ENCODE data around the gene ZNF837. TPM values are rescaled to one million over a fixed set of nuclear protein-coding genes. Genes with fewer than 3 reads are reported as not detected.

ZNF837 gene
- total RNA-seq, 6 experiments from 2014 or later = 0.63 to 1.3 (median 0.75) TPM

DNA sequence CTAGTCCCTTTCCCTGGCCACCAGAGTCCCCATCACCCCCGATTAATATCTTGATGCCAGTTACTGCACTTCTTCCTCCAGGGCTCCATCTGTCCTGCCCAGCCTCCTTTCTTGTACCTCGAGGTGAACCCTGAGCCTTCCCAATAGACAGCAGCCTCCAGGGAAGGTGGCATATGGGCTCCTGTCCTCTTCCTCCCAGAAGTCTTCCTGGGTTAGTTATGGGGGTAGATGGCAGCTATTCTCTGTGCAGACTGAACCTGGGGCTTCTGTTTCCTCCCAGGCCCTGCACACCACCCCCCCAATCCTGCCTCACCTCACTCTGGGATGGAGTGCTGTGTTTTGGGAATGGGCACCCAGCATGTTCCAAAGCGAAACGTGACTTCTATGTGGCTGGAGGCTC lies 17.3 kb upstream of the ZNF837 start:
- Mint-ChIP-seq H3K27ac (no peak overlapping the region; the same call in 1 of the 2 replicates), H3K4me1 (ENCODE audit: low read depth) (peaks cover 22% of the 10 kb centered on the region), H3K27me3 (ENCODE audit: insufficient read depth) (peaks cover 4% of the 10 kb centered on the region; the same call in 1 of the 2 replicates), H3K36me3 (ENCODE audit: low read depth) (peaks cover 22% of the 10 kb centered on the region), H3K9me3 (no peaks in the 10 kb centered on the region), H3K4me3 (no peak overlapping the region)
- no peak for TF ChIP-seq CTCF (IDR thresholded peaks at IDR 0.05)
- no peak for DNase-seq

DNA sequence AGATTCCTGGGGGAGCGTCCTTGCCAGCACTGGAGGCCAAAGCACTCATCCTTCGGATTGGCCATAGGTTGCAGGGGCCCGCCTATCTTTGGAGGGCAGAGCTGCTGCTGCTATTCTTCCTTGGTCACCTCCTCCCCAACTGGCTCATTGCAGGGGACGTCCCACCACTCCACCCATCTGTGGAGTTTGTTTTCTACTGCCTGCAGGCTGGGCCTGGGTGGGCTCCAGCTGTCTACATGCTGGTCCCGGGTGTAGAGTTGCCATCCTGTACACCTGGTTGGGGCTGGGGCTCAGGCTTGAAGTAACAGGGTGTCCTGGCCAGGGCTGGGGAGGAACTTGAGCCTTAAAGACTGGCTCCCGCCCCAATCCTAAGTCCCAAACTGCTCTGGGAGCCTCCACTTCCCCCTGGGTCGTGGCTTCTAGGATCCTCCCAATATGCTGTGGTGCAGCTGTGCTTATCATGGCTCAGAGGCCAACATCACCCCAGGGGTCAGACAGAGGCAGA lies 16.8 kb upstream of the ZNF837 start:
- Mint-ChIP-seq H3K4me3 (no peak overlapping the region), H3K27me3 (ENCODE audit: insufficient read depth) (peaks cover 4% of the 10 kb centered on the region; the same call in 1 of the 2 replicates), H3K4me1 (ENCODE audit: low read depth) (peaks cover 22% of the 10 kb centered on the region), H3K9me3 (no peaks in the 10 kb centered on the region), H3K36me3 (ENCODE audit: low read depth) (peaks cover 22% of the 10 kb centered on the region), H3K27ac (no peak overlapping the region)
- DNase-seq = no peak
- no peak for TF ChIP-seq CTCF (IDR thresholded peaks at IDR 0.05)

DNA sequence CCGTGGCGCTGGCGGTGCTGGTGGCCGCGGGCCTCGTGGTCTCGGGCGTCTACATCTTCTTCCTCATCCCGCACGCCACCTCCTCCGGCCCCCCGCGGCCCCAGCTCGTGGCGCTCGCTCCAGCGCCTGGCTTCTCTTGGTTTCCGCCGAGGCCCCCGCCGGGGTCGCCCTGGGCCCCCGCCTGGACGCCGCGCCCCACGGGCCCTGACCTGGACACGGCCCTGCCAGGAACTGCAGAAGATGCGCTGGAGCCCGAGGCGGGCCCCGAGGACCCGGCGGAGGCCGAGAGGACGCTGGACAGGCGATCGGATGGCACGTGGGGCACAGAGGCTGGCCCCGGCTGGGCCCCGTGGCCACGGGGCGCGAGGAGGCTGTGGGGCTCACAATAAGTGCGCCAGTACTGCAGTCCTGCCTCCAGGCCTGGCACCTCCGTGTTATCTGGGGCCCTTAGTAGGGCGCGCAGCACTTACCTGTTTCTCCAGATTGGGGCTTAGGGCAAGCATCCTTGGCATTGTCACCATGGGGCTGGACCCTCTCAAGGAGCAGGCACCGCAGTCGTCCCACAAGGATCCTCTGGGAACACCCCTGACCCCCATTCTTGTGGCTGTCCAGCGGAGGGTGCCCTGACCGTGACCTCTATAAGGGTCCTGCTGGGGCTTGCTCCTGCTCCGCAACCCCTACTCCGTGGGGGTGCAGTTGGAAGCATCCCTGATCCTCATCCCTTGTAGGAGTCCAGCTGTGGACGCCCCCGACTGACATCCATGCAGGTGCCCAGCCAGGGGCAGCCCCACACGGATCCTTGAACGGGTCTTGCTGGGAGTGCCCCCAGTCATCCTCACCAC lies 16.1 kb upstream of the ZNF837 start:
- H3K4me3 Mint-ChIP-seq = no peak overlapping the region
- TF ChIP-seq CTCF (IDR thresholded peaks at IDR 0.05) = no peak
- H3K9me3 Mint-ChIP-seq = no peaks in the 10 kb centered on the region
- no peak for DNase-seq
- peaks cover 22% of the 10 kb centered on the region for H3K4me1 Mint-ChIP-seq (ENCODE audit: low read depth)
- peaks cover 22% of the 10 kb centered on the region for H3K36me3 Mint-ChIP-seq (ENCODE audit: low read depth)
- H3K27ac Mint-ChIP-seq = no peak overlapping the region
- peaks cover 6% of the 10 kb centered on the region; the same call in 1 of the 2 replicates for H3K27me3 Mint-ChIP-seq (ENCODE audit: insufficient read depth)

DNA sequence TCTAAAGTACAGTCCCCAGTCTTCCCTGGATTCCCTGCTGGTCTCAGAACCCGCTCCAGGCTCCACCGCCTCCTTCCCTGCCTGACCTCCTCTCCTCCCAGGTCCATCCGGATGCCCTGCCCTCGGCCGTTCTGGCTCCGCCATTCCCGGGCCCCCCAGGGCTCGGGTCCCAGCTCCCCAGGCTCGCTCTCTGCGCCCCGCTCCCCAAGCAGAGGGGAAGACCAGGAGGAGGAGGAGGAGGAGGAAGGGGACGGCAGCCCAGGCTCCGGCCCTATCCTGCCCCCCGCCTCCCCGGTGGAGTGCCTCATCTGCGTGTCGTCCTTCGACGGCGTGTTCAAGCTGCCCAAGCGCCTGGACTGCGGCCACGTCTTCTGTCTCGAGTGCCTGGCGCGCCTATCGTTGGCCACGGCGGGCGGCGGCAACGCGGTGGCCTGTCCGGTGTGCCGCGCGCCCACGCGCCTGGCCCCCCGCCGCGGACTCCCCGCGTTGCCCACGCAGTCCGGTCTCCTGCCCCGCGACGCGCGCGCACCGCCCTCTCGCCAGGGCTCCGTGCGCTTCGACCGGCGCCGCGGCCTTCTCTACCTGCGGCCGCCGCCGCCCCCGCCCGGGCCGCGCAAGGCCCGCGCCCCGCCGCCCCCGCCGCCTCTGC lies 15.3 kb upstream of the ZNF837 start:
- no peak for TF ChIP-seq CTCF (IDR thresholded peaks at IDR 0.05)
- Mint-ChIP-seq H3K36me3 (ENCODE audit: low read depth) (peaks cover 22% of the 10 kb centered on the region), H3K27me3 (ENCODE audit: insufficient read depth) (peaks cover 7% of the 10 kb centered on the region; the same call in 1 of the 2 replicates), H3K9me3 (no peaks in the 10 kb centered on the region), H3K4me3 (no peak overlapping the region), H3K27ac (peak overlapping the region; percentile 54; the same call in 1 of the 2 replicates), H3K4me1 (ENCODE audit: low read depth) (peaks cover 19% of the 10 kb centered on the region)
- no peak for DNase-seq

- peaks cover 12% of the 10 kb centered on the region for H3K4me1 Mint-ChIP-seq (ENCODE audit: low read depth)
- H3K27ac Mint-ChIP-seq = peak within 1 kb of the TSS; percentile 54
- peaks cover 28% of the 10 kb centered on the region for H3K36me3 Mint-ChIP-seq (ENCODE audit: low read depth)
- no peak within 1 kb of the TSS for H3K4me3 Mint-ChIP-seq
- H3K27me3 Mint-ChIP-seq (ENCODE audit: insufficient read depth) = peaks cover 7% of the 10 kb centered on the region; the same call in 1 of the 2 replicates
- no peak for DNase-seq
- TF ChIP-seq CTCF (IDR thresholded peaks at IDR 0.05) = no peak
- no peaks in the 10 kb centered on the region for H3K9me3 Mint-ChIP-seq
Measured at GRCh38 chr19:58395220-58395978, 14.6 kb upstream of the ZNF837 start, which contains the start of gene RNF225. Gene RNF225 (plus strand): TSS chr19:58395656. CDS start chr19:58396090, 434 bp downstream.
